Hepatocyte (in vitro differentiated cells): ENCODE results near the gene CCDC102B.

ENCODE experiments used
- CTCF ChIP-seq: fragments of 200-600 bp; sonication (generic); IDR thresholded peaks from 2 replicates; pipeline ENCODE4 v1.5.1; 2016; ENCODE audit warnings: antibody characterized with exemption, mild to moderate bottlenecking; ENCODE audit not compliant: poor library complexity
- EZH2 ChIP-seq: fragments of 200-600 bp; sonication (generic); IDR thresholded peaks from 2 replicates; pipeline ENCODE4 v1.6.1; 2016; ENCODE audit warnings: antibody characterized with exemption, mild to moderate bottlenecking, borderline replicate concordance
- EZH2phosphoT487 ChIP-seq: fragments of 200-600 bp; sonication (generic); IDR thresholded peaks from one replicate; pipeline ENCODE4 v1.6.1; 2018; ENCODE audit warnings: antibody characterized with exemption, mild to moderate bottlenecking, low read depth, moderate library complexity; ENCODE audit not compliant: unreplicated experiment, severe bottlenecking

DNA sequence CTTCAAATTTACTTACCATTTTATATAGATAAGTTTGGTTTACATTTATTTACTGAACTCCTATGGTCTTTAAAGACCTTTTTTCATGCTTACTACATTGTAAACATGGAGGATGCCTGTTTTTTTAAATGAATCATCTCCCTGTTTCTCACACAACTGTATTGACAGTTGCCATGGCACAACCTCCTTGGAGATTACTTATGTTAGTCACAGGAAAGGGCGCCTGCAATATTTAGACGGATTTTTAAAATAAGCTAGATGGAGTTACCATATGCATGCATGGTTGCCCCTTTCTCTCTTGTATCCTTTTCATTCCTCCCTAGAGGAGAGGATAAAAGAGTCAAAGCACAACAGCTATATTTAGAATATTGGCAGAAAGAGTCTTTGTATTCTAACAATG lies 34.8 kb upstream of the CCDC102B start:
- no peak for TF ChIP-seq CTCF
- no peak for TF ChIP-seq EZH2
- TF ChIP-seq EZH2phosphoT487: no peak
